Uterus (tissue), 2 donors: ENCODE results near the gene ABCB8.

Source experiments
- POLR2A ChIP-seq, 2 donors: fragments of 450-650 bp; IDR thresholded peaks; one replicate each; pipeline ENCODE4 v1.6.1; 2016; ENCODE audit warnings: antibody characterized with exemption in 2 of 2, mild to moderate bottlenecking in 1 of 2, moderate library complexity in 1 of 2
- TF ChIP-seq, protein P1 (sequence below), 4 experiments: fragments of 200-600 bp in 2 of 4; fragments of 450-650 bp in 2 of 4; sonication (generic) in 2 of 4; IDR thresholded peaks; one replicate each; pipeline ENCODE4 v1.5.1; 2016 to 2019; ENCODE audit warnings: antibody characterized with exemption in 4 of 4, mild to moderate bottlenecking in 2 of 4, moderate library complexity in 1 of 4

DNA sequence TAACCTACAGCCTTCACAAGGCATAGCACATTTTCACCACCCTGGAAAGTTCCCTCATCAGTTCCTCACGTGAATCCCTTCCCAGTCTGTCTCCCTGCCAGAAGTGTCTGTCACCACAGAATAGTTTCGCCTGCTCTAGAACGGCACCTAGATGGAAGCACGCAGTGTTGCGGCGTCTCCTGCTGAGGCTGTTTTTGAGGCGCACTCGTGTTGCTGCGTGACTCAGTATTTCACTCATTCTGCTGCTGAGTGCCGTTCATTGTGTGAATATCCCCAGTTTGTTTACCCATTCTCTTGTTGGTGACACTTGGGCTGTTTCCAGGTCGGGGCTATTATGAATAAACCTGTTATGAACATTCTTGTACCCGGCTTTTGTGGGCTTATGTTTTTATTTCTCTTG lies 24.7 kb upstream of the ABCB8 start:
- TF ChIP-seq, protein P1, sequence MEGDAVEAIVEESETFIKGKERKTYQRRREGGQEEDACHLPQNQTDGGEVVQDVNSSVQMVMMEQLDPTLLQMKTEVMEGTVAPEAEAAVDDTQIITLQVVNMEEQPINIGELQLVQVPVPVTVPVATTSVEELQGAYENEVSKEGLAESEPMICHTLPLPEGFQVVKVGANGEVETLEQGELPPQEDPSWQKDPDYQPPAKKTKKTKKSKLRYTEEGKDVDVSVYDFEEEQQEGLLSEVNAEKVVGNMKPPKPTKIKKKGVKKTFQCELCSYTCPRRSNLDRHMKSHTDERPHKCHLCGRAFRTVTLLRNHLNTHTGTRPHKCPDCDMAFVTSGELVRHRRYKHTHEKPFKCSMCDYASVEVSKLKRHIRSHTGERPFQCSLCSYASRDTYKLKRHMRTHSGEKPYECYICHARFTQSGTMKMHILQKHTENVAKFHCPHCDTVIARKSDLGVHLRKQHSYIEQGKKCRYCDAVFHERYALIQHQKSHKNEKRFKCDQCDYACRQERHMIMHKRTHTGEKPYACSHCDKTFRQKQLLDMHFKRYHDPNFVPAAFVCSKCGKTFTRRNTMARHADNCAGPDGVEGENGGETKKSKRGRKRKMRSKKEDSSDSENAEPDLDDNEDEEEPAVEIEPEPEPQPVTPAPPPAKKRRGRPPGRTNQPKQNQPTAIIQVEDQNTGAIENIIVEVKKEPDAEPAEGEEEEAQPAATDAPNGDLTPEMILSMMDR (IDR thresholded peaks at IDR 0.05), result no peak
- no peak for TF ChIP-seq POLR2A (IDR thresholded peaks at IDR 0.05)
